OCI-LY7 (cell line): ENCODE measurements around the gene ZBTB16.

ENCODE experiments used
- EZH2phosphoT487 ChIP-seq: fragments of 200-600 bp; sonication (generic); IDR thresholded peaks from 2 replicates; pipeline ENCODE4 v1.6.1; 2018; ENCODE audit warnings: low read depth, borderline replicate concordance, mild to moderate bottlenecking, mixed run types, antibody characterized with exemption, low read length, moderate library complexity, mixed read lengths
- TF ChIP-seq, protein P1 (sequence below): fragments of 200-600 bp; sonication (generic); conservative IDR thresholded peaks from 2 replicates; pipeline ENCODE4 v1.5.1; 2014; ENCODE audit warnings: mild to moderate bottlenecking, antibody characterized with exemption, low read length, moderate library complexity, mixed read lengths

- TF ChIP-seq, protein P1, sequence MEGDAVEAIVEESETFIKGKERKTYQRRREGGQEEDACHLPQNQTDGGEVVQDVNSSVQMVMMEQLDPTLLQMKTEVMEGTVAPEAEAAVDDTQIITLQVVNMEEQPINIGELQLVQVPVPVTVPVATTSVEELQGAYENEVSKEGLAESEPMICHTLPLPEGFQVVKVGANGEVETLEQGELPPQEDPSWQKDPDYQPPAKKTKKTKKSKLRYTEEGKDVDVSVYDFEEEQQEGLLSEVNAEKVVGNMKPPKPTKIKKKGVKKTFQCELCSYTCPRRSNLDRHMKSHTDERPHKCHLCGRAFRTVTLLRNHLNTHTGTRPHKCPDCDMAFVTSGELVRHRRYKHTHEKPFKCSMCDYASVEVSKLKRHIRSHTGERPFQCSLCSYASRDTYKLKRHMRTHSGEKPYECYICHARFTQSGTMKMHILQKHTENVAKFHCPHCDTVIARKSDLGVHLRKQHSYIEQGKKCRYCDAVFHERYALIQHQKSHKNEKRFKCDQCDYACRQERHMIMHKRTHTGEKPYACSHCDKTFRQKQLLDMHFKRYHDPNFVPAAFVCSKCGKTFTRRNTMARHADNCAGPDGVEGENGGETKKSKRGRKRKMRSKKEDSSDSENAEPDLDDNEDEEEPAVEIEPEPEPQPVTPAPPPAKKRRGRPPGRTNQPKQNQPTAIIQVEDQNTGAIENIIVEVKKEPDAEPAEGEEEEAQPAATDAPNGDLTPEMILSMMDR: no peak
- TF ChIP-seq EZH2phosphoT487: no peak
These were observed 51.7 kb downstream of the ZBTB16 start for GRCh38 chr11:114110952-114111947.
